Endothelial cell of umbilical vein (primary cell): ENCODE measurements around the gene GSTA2. TPM values are rescaled to one million over a fixed set of nuclear protein-coding genes. Genes with fewer than 3 reads are reported as not detected.

Source experiments
- BruUV-seq: library from RNA; stranded (reverse); fragments of 400-500 nt; replicated peaks from 2 replicates; lab custom pipeline; 2021; lab: Mats Ljungman, UMichigan
- CTCF ChIA-PET: fragments of 300-600, 350-600 bp; sonication (Branson Sonifier 250); formaldehyde crosslinking; loops from one replicate; lab custom pipeline; 2021; ENCODE audit warnings: antibody characterized with exemption, inconsistent platforms; lab: Charles Lee
- POLR2A ChIA-PET: fragments of 300-600, 350-600 bp; sonication (Branson Sonifier 250); formaldehyde crosslinking; loops from one replicate; lab custom pipeline; 2021; ENCODE audit warnings: antibody characterized with exemption, inconsistent platforms; lab: Charles Lee
- DNase-seq: peaks from one replicate; pipeline ENCODE4 v3.0.0-alpha.2; 2011; ENCODE audit warnings: low read depth, low spot score
- FAIRE-seq: peaks from 2 replicates; lab custom pipeline; 2011; peaks lifted over from hg19 to GRCh38; lab: Jason Lieb, UNC
- H2AFZ ChIP-seq: 2 replicates; pipeline ENCODE4 v1.6.0; 2012; ENCODE audit warnings: low read depth, low read length, control low read depth, inconsistent platforms
- H3K27ac ChIP-seq: 2 replicates; pipeline ENCODE4 v1.5.1; 2011; ENCODE audit warnings: low read depth, mild to moderate bottlenecking, control low read depth, low read length, moderate library complexity; ENCODE audit not compliant: insufficient read depth
- H3K27me3 ChIP-seq, 2 experiments: 2 replicates each; pipeline versions ENCODE4 v1.6.0 to v1.6.1; 2011; ENCODE audit warnings: low read length in 2 of 2, mixed read lengths in 1 of 2; ENCODE audit not compliant: control insufficient read depth in 2 of 2, insufficient read depth in 2 of 2
- H3K36me3 ChIP-seq, 2 experiments: 2 replicates in 1 of 2; 3 replicates in 1 of 2; pipeline ENCODE4 v1.5.1; 2011; ENCODE audit warnings: low read length in 2 of 2, mild to moderate bottlenecking in 1 of 2, moderate library complexity in 1 of 2; ENCODE audit not compliant: control insufficient read depth in 2 of 2, insufficient read depth in 2 of 2; ENCODE audit errors: extremely low read depth in 1 of 2
- H3K4me1 ChIP-seq: 3 replicates; pipeline ENCODE4 v1.5.1; 2011; ENCODE audit warnings: mild to moderate bottlenecking, low read length; ENCODE audit not compliant: control insufficient read depth, insufficient read depth; ENCODE audit errors: extremely low read depth
- H3K4me2 ChIP-seq: 2 replicates; pipeline ENCODE4 v1.6.1; 2011; ENCODE audit warnings: low read length, control low read depth, mixed read lengths; ENCODE audit not compliant: insufficient read depth
- H3K4me3 ChIP-seq, 3 experiments: fragments of 200-600 bp in 1 of 3; sonication (generic), shearing (Covaris generic) in 1 of 3; replicated peaks in 1 of 3; 2 replicates each; pipeline ENCODE4 v1.5.1; 2011 to 2016; ENCODE audit warnings: control low read depth in 3 of 3, low read length in 3 of 3, mild to moderate bottlenecking in 2 of 3, inconsistent platforms in 1 of 3, low read depth in 1 of 3, moderate library complexity in 1 of 3; ENCODE audit not compliant: insufficient read depth in 1 of 3
- H3K79me2 ChIP-seq: 2 replicates; pipeline ENCODE4 v1.6.0; 2012; ENCODE audit warnings: low read length, inconsistent platforms; ENCODE audit not compliant: control insufficient read depth, insufficient read depth
- H3K9ac ChIP-seq: replicated peaks from 2 replicates; pipeline ENCODE3; 2011; ENCODE audit warnings: low read length, control low read depth; ENCODE audit not compliant: insufficient read depth; ENCODE audit errors: extremely low read depth
- H3K9me1 ChIP-seq: replicated peaks from 3 replicates; pipeline ENCODE4 v1.6.0; 2011; ENCODE audit warnings: mild to moderate bottlenecking, low read length; ENCODE audit not compliant: control insufficient read depth, insufficient read depth; ENCODE audit errors: extremely low read depth
- H3K9me3 ChIP-seq: replicated peaks from 2 replicates; pipeline ENCODE4 v1.5.1; 2012; ENCODE audit warnings: low read length, inconsistent platforms; ENCODE audit not compliant: control insufficient read depth, insufficient read depth
- H4K20me1 ChIP-seq: replicated peaks from 2 replicates; pipeline ENCODE3; 2011; ENCODE audit warnings: mild to moderate bottlenecking, low read length; ENCODE audit not compliant: control insufficient read depth, insufficient read depth; ENCODE audit errors: extremely low read depth
- EZH2 ChIP-seq: IDR thresholded peaks from 2 replicates; pipeline ENCODE4 v1.6.1; 2012; ENCODE audit warnings: borderline replicate concordance, low read depth, mild to moderate bottlenecking, moderate library complexity, low read length, inconsistent platforms; ENCODE audit not compliant: severe bottlenecking
- FOS ChIP-seq: IDR thresholded peaks from 2 replicates; pipeline ENCODE4 v1.6.1; 2011; ENCODE audit warnings: mild to moderate bottlenecking, low read length, moderate library complexity, borderline replicate concordance; ENCODE audit not compliant: insufficient read depth
- GATA2 ChIP-seq: IDR thresholded peaks from 2 replicates; pipeline ENCODE4 v1.7.0; 2011; ENCODE audit warnings: low read depth, mild to moderate bottlenecking, moderate library complexity, mixed read lengths, low read length; ENCODE audit not compliant: insufficient read length, insufficient read depth
- JUN ChIP-seq: IDR thresholded peaks from 2 replicates; pipeline ENCODE4 v1.6.1; 2011; ENCODE audit warnings: borderline replicate concordance, low read depth; ENCODE audit not compliant: insufficient read length, insufficient read depth
- MYC ChIP-seq: IDR thresholded peaks from one replicate; pipeline ENCODE4 v1.6.1; 2011; ENCODE audit warnings: mild to moderate bottlenecking, low read depth, low read length
- POLR2A ChIP-seq: IDR thresholded peaks from 2 replicates; pipeline ENCODE4 v1.6.1; 2012; ENCODE audit warnings: low read depth, mild to moderate bottlenecking, control low read depth, low read length
- POLR2AphosphoS5 ChIP-seq: IDR thresholded peaks from 2 replicates; pipeline ENCODE4 v1.6.1; 2012; ENCODE audit warnings: low read depth, mild to moderate bottlenecking, control low read depth, low read length, moderate library complexity; ENCODE audit not compliant: insufficient read depth
- dilution Hi-C: fragments of 300-500 bp; cut with MboI; formaldehyde crosslinking; loops from one replicate; pipeline ENCODE4 v1.15.0; 2019; ENCODE audit warnings: low sequenced_read_pairs; ENCODE audit not compliant: extremely low pct_ligation_motif_present
- intact Hi-C: fragments of 100-400 bp; cut with micrococcal nuclease; formaldehyde crosslinking; loops from one replicate; pipeline ENCODE4 v1.10.0; 2022
- polyA plus RNA-seq, 4 experiments: library from polyadenylated mRNA; depleted of rRNA in 3 of 4; stranded (reverse) in 3 of 4; unstranded in 1 of 4; fragments of >200 nt; gene quantifications; 2 replicates each; pipeline versions ENCODE4 v1.2.1 to v1.2.3, GENCODE V29; 2011 to 2012; ENCODE audit warnings: missing spikeins in 1 of 4
- total RNA-seq: library from RNA; stranded (reverse); gene quantifications from 2 replicates; pipeline ENCODE4 v1.2.3, GENCODE V29; 2021
- TF ChIP-seq, protein P1 (sequence below), 2 donors: IDR thresholded peaks; 1 replicate in 1 of 2; 2 replicates in 1 of 2; pipeline ENCODE4 v1.5.1; 2011; ENCODE audit warnings: low read length in 2 of 2, mild to moderate bottlenecking in 2 of 2, moderate library complexity in 2 of 2, control low read depth in 1 of 2, inconsistent platforms in 1 of 2, low read depth in 1 of 2; ENCODE audit not compliant: insufficient read depth in 1 of 2; ENCODE audit errors: extremely low read depth in 1 of 2
- TF ChIP-seq, protein P2 (sequence below): IDR thresholded peaks from 2 replicates; pipeline ENCODE4 v1.6.1; 2011; ENCODE audit not compliant: insufficient read depth, insufficient read length

Gene GSTA2
- total and polyA plus RNA-seq, 2 donors (not counting 3 experiments of a cell fraction or from before 2014, with no cell fraction given), result not detected

DNA sequence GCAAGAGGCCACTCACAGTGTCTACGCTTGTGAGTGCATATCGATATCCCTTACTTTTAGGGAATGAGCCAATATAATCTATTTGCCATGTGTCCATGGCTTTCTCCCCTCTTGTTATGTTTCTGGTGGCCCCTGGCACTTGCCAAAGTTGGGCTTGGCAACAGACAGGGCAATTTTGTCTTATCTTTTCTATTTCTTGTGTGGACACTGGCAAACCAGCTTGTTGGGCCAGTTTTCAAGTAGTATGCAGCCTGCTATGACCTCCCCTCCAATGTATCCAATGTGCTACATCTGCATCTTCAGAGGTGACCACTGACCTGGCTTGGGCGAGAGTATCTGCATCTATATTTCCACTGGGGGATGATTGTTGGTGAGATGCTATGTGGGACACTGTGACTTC lies 29.2 kb downstream of the GSTA2 start:
- Histone ChIP-seq H3K9me1 (no peaks in the 10 kb centered on the region), H3K4me1 (no peaks in the 10 kb centered on the region), H2AFZ (no peak overlapping the region), H3K27me3 (no peaks in the 10 kb centered on the region), H3K4me3 (no peak overlapping the region), H3K79me2 (no peaks in the 10 kb centered on the region), H3K27ac (no peak overlapping the region), H3K36me3 (no peaks in the 10 kb centered on the region), H4K20me1 (no peaks in the 10 kb centered on the region), H3K9ac (no peak overlapping the region), H3K4me2 (no peak overlapping the region), H3K9me3 (no peaks in the 10 kb centered on the region)
- intact Hi-C loops, result no loop called here
- no TSS peak for BruUV-seq
- DNase-seq (no peak), FAIRE-seq (no peak)
- ChIA-PET CTCF (no interaction called here), POLR2A (no interaction called here)
- dilution Hi-C loops, result no loop called here
- TF ChIP-seq MYC, result no peak
- TF ChIP-seq, protein P1, sequence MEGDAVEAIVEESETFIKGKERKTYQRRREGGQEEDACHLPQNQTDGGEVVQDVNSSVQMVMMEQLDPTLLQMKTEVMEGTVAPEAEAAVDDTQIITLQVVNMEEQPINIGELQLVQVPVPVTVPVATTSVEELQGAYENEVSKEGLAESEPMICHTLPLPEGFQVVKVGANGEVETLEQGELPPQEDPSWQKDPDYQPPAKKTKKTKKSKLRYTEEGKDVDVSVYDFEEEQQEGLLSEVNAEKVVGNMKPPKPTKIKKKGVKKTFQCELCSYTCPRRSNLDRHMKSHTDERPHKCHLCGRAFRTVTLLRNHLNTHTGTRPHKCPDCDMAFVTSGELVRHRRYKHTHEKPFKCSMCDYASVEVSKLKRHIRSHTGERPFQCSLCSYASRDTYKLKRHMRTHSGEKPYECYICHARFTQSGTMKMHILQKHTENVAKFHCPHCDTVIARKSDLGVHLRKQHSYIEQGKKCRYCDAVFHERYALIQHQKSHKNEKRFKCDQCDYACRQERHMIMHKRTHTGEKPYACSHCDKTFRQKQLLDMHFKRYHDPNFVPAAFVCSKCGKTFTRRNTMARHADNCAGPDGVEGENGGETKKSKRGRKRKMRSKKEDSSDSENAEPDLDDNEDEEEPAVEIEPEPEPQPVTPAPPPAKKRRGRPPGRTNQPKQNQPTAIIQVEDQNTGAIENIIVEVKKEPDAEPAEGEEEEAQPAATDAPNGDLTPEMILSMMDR (IDR thresholded peaks at IDR 0.05; ENCODE audit: extremely low read depth in 1 of 2, insufficient read depth in 1 of 2, low read depth in 1 of 2, low read length in 2 of 2), result no peak
- TF ChIP-seq EZH2, result no peak
- no peak for TF ChIP-seq GATA2
- TF ChIP-seq POLR2A, result no peak
- TF ChIP-seq, protein P2, sequence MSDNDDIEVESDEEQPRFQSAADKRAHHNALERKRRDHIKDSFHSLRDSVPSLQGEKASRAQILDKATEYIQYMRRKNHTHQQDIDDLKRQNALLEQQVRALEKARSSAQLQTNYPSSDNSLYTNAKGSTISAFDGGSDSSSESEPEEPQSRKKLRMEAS, result no peak
- no peak for TF ChIP-seq JUN
- no peak for TF ChIP-seq POLR2AphosphoS5
- no peak for TF ChIP-seq FOS
